NCI-H524 (cell line): ENCODE data around the gene TAF1B.
"Not testable (repeated sequence)": the region's sequence is repeated elsewhere in the genome, so short reads cannot be mapped to it uniquely, and the experiment has no call there.

Experiments
- DNase-seq, 2 experiments: peaks; one replicate each; lab custom pipeline; 2025; lab: John Stamatoyannopoulos, UW

The TAF1B gene

GRCh38 chr2:9884436-9884835, 41.2 kb downstream of the TAF1B start:
- DNase-seq: no peak

GRCh38 chr2:9885036-9885684, 41.9 kb downstream of the TAF1B start:
- no peak for DNase-seq

DNA sequence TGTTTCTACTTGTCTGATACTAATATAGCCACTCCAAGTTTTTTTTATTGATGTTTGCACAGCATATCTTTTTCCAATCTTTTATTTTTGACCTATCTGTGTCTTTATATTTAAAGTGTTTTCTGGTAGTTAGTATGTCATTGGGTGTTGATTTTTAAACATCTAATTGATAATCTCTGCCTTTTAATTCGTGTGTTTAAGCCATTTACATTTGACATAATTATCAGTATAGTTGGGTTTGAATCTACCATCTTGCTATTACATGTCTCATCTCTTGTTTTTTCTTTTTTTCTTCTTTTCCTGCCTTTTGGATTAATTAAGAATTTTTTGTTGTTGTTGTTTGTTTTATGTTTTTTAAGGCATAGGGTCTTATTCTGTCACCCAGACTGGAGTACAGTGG, 44.2 kb downstream of the TAF1B start:
- no peak for DNase-seq

GRCh38 chr2:9889812-9890261, 46.6 kb downstream of the TAF1B start:
- no peak for DNase-seq

GRCh38 chr2:9892236-9892635, 49.0 kb downstream of the TAF1B start:
- no peak for DNase-seq

DNA sequence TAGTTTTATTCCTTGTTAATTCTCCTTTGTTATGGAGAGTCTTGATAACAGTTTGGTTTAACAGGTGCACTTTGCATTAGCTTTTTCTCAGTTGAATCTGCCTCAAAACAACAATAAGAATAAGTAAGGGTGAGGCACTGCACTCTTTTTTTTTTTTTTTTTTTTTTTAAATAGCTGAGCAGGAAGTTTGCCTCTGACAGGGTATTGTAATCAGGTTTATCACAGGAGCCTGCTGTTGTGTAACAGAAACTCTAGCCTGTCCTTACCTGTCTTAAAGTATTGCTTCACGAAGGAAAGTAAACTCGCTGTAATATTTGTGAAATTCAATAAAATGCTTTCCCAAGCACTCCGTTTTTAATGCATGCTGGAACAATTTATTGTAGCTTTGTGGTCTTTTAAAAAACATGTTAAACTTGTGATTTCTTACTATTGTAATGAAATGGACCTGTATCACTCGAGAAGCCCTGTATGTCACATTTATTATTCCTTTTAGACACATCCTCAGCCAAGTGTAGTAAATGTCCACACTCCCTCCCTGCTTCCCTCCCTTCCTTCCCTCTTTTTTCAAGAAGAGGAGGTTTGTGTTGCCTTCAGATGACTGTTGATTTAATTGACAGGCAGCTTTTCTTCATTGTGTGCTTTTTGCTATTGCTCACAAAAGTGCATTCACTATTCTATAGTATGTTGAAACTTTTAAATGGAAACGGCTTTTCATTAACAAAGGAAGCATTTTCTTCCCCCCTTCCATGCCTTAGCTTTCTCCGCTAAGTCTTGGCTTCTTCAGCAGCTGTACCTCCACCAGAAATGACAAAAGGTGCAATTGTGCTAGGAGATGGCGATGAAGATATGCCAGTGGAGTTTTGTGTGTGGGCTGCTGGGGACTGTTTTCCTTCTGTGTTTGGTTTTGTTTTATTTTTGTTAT, 52.7 kb downstream of the TAF1B start:
- no peak for DNase-seq

DNA sequence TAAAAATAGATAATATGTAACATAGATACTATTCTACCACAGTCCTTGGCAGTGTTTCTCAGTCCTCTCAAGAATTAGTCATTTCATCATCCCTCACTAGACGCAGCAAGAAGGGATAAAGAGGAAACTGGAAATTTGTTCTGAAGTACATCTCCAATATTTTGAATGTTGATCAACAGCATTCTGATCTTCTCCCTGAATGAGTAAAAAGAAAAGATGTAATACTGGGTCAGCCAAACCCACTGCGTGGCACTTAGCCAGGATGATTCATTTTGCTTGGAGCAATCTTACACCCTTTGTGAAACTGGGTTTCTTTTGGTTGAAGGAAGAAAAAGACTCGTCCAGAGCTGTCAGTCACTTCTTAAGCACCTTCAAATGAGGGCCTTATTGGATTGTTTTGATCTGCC, 54.1 kb downstream of the TAF1B start:
- no peak for DNase-seq

DNA sequence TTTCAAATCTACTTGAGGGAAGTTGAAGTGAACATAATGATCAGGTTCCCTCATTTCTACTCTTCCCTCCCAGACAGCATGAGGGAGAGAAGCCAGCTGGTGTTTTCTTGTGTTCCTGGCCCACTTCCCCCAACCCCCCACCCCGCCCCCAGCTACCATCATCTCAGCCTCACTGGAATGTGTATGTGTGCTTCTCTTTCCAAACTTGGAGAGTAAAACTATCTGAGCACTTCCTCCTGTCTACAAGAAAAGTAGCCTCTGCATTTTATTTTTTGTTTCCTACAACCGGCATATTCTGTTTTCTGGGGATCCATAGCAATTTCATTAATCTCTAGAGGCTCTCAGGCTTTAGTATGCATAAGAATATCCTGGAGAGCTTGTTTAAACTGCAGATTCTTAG, 54.6 kb downstream of the TAF1B start:
- peak; percentile 3 to 34 for DNase-seq

DNA sequence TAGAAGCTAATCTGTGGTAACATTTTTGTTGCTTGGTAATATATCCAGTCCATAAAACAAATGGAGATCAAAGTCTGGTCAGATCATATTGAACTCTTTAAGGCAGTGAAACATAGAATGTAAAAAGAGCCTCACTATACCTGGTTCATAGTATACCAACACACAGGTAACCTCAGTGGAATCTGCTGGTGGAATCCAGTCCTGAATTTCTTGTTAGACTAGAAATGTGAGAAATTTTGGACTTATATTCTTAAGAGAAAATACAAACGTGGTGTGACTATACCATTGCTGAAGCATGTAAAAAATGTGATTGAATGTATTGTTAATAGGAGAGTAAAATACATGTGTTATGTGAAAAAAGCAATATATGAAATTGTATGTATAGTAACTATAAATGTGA, 62.1 kb downstream of the TAF1B start:
- no peak for DNase-seq

GRCh38 chr2:9907402-9907801, 64.1 kb downstream of the TAF1B start:
- DNase-seq: no peak

- DNase-seq: no peak
Measured at GRCh38 chr2:9908639-9909038, 65.4 kb downstream of the TAF1B start.

GRCh38 chr2:9909106-9909505, 65.8 kb downstream of the TAF1B start:
- no peak for DNase-seq

DNA sequence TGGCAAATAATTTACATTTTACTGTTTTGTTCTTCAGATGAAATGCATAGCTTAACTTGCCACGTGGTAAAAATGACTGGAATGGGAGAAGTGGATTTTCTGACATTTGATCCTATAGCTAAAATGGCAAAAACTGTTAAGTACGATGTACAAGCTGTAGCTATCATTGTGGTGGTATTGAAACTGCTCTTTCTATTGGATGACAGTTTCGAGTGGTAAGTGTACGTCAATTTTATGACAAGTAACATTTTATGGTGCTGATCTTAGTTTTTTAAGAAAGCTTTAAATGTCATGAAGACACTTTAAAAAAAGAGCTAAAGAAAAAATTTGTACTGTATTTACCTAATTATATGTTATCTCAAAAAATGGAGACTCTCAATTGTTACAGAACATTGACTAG, 67.4 kb downstream of the TAF1B start:
- peak in 1 of 2 experiments; percentile 39 for DNase-seq

- no peak for DNase-seq
Measured at GRCh38 chr2:9912468-9912867, 69.2 kb downstream of the TAF1B start.

DNA sequence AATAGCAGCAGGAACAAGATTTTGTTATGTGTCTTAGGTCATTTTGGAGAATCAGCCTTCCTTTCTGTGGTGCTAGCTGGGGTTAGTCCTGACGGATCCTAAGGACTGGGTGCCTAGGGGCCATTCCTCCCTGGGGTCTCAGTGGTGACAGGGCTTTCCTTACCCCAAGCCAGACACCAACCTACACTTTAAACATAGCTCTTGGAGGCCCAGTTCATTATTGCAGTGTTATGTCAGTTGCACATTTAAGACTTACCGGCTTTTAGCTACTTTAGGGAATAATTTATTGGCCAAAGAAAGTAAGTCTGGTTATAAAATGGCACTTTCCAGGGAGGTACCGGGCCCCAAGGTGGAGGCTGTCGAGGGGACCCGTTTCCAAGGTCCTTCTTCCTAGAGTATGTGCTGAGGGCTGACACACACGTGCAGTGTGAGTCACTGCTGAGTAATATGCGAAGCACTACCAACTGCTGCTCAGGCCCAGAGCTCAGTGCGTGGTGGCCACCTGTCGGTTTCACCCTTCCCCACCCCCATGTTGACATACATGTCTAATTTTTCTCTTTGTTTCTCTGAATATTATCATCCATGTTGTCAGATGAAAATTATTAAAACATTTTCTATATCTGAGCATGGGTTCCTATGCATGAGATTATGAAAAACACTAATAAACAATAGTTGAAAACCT, 71.3 kb downstream of the TAF1B start:
- no peak for DNase-seq

DNA sequence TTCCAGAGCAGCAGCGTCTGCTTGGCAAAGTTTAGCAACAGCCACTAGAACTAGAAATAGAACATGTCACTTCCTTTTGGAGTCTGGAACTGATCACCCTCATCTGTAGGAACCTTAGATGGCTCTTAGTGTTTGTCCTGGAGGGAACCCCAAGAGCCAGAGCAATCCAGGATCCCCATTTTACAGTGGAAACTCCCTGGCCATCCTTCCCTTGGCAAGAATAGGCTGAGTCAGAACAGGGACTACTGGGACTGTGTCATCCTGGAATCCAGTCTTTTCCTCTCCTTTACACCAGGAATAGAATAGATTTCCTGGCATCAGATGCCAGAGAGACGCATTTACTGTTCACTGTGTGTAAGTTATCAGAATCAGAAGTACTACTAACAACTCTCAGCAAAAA, 75.0 kb downstream of the TAF1B start:
- DNase-seq: no peak

- DNase-seq: no peak
Measured at GRCh38 chr2:9919512-9919911, 76.2 kb downstream of the TAF1B start.

DNA sequence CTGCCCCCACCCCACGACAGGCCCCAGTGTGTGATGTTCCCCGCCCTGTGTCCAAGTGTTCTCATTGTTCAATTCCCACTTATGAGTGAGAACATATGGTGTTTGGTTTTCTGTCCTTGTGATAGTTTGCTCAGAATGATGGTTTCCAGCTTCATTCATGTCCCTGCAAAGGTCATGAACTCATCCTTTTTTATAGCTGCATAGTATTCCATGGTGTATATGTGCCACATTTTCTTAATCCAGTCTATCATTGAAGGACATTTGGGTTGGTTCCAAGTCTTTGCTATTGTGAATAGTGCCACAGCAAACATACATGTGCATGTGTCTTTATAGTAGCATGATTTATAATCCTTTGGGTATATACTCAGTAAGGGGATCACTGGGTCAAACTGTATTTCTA, 83.7 kb downstream of the TAF1B start:
- DNase-seq: not testable (repeated sequence)

DNA sequence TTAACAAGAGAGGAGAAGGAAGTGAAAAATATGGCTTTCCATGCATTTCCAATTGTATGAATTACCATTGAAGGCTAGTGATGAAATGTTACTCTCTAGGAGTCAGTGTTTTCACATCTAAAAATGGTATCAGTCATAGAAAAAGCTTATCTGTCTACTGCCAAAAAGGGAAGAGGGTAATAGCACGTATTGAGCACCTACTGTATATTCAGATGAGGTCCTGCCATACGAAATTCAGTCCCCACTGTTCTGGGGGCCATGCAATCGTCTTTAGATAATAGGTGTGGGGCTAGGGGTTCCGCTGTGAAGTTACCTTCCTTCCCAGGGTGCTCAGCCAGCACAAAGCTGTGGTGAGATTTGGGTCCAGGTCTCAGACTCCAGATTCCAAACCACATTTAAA, 94.0 kb downstream of the TAF1B start:
- DNase-seq: no peak

GRCh38 chr2:9937968-9938367, 94.7 kb downstream of the TAF1B start:
- DNase-seq: no peak

DNA sequence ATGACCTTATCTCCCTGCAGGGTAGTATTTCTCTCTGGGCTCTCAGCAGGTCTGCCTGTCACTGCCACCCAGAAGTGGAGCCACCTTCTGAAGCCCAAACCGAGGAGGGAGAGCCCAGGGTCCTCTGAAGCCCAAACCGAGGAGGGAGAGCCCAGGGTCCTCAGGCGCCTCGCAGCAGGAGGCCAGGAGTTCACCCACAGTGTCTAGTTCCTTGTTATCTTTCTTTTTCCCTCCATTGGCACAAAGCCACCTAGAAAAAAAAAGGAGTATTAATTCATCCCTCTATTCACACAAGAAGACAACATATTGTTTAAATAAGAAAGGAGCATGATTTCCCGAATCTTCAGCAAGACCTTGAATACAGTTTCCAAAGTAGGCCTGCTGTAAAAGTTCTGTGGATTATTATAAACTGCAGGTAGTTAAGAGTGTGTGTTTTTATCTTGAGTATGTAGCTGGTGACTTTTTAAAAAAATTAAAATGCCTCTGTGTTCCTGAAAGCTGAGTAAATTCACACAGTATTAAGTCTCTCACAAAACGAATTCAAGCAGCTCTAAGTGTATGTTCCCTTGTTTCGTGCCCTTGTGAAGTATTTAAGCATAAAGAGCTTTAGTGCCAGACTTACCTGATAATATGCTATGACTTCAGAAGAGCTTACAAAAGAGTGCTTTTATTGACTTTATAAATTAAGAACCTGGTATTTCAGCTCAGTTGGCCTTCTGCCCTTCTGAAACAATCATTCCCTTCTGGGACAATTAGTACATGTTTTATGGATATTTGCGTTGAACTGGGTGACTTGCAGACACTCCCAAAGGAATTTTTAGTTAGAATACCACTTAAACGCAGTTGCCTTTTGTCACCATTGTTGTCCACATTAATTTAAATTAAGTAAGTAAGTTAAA, 96.6 kb downstream of the TAF1B start:
- DNase-seq: no peak
